ENCODE measurements around the gene JMJD8. TPM values are rescaled to one million over a fixed set of nuclear protein-coding genes. Genes with fewer than 3 reads are reported as not detected.

JMJD8 gene
- total RNA-seq, 2 experiments from 2014 or later, result 48.7 to 82.3 TPM

GRCh38 chr16:670485-671352 is 13.4 kb downstream of the JMJD8 start:
- peaks cover 12% of the 10 kb centered on the region; the same call in 1 of the 2 replicates for H3K79me2 ChIP-seq (ENCODE audit: insufficient read depth, low read depth, low read length)
- DNase-seq (ENCODE audit: low spot score), result no peak
- TF ChIP-seq EZH2phosphoT487 (IDR thresholded peaks at IDR 0.05; ENCODE audit: borderline replicate concordance, low read depth, low read length), result no peak
- no peak overlapping the region for H3K4me2 ChIP-seq (ENCODE audit: low read length)
- H3K9me3 ChIP-seq (ENCODE audit: low read length), result no peaks in the 10 kb centered on the region
- POLR2A ChIA-PET, result interaction anchor here (1.1 kb wide), 1 partner anchor 8 kb away, joined by 4 read pairs; no protein-coding TSS in a partner anchor
- CTCF ChIA-PET (ENCODE audit: unreplicated experiment), result no interaction called here
- no peak overlapping the region for H2AFZ ChIP-seq (ENCODE audit: low read length)
- H4K20me1 ChIP-seq (ENCODE audit: insufficient read depth, low read length), result no peaks in the 10 kb centered on the region
- no peaks in the 10 kb centered on the region for H3K9me2 ChIP-seq (ENCODE audit: insufficient read depth, low read length)
- peaks cover 14% of the 10 kb centered on the region for H3K4me1 ChIP-seq (ENCODE audit: insufficient read depth, low read length, poor library complexity, severe bottlenecking)
- H3K27ac ChIP-seq (ENCODE audit: low read depth, low read length, poor library complexity, severe bottlenecking), result no peak overlapping the region
- intact Hi-C loops (cut with micrococcal nuclease; ENCODE audit: unreplicated experiment), result no loop called here
- peaks cover 45% of the 10 kb centered on the region for H3K36me3 ChIP-seq (ENCODE audit: insufficient read depth, low read length)
- H3K4me3 ChIP-seq (ENCODE audit: low read depth, low read length, poor library complexity, severe bottlenecking), result no peak overlapping the region
- no TSS peak for BruUV-seq (replicated peaks)

- BruUV-seq (replicated peaks), result no TSS peak
- peak overlapping the region; percentile 99 for H3K4me3 ChIP-seq (ENCODE audit: low read depth, low read length, poor library complexity, severe bottlenecking)
- H2AFZ ChIP-seq (ENCODE audit: low read length), result no peak overlapping the region
- intact Hi-C loops (cut with micrococcal nuclease; ENCODE audit: unreplicated experiment), result loop anchor here (2.0 kb wide), 1 partner anchor 21 kb away; the partner anchor contains the start of gene WDR90
- H4K20me1 ChIP-seq (ENCODE audit: insufficient read depth, low read length), result no peaks in the 10 kb centered on the region
- peaks cover 45% of the 10 kb centered on the region for H3K36me3 ChIP-seq (ENCODE audit: insufficient read depth, low read length)
- peak overlapping the region; percentile 88; the same call in 1 of the 2 replicates for H3K4me2 ChIP-seq (ENCODE audit: low read length)
- ChIA-PET POLR2A (interaction anchor here (0.5 to 1.1 kb wide), 2 partner anchors 10 to 1811 kb away, joined by 3 to 4 read pairs; no protein-coding TSS in a partner anchor), CTCF (ENCODE audit: unreplicated experiment) (no interaction called here)
- peaks cover 14% of the 10 kb centered on the region for H3K4me1 ChIP-seq (ENCODE audit: insufficient read depth, low read length, poor library complexity, severe bottlenecking)
- H3K9me3 ChIP-seq (ENCODE audit: low read length), result no peaks in the 10 kb centered on the region
- DNase-seq (ENCODE audit: low spot score), result no peak
- H3K9me2 ChIP-seq (ENCODE audit: insufficient read depth, low read length), result no peaks in the 10 kb centered on the region
- no peak overlapping the region for H3K27ac ChIP-seq (ENCODE audit: low read depth, low read length, poor library complexity, severe bottlenecking)
- no peak for TF ChIP-seq EZH2phosphoT487 (IDR thresholded peaks at IDR 0.05; ENCODE audit: borderline replicate concordance, low read depth, low read length)
- no peak for TF ChIP-seq CTCF (conservative IDR thresholded peaks at IDR 0.05; ENCODE audit: low read length)
- peaks cover 12% of the 10 kb centered on the region; the same call in 1 of the 2 replicates for H3K79me2 ChIP-seq (ENCODE audit: insufficient read depth, low read depth, low read length)
These were observed 14.5 kb downstream of the JMJD8 start for GRCh38 chr16:669666-670065.

GRCh38 chr16:668519-669171 is 15.5 kb downstream of the JMJD8 start:
- H3K4me3 ChIP-seq (ENCODE audit: low read depth, low read length, poor library complexity, severe bottlenecking), result peak overlapping the region; percentile 99

More at GRCh38 chr16:668519-669171, 15.5 kb downstream of the JMJD8 start:
- Histone ChIP-seq H4K20me1 (ENCODE audit: insufficient read depth, low read length) (no peaks in the 10 kb centered on the region), H3K79me2 (ENCODE audit: insufficient read depth, low read depth, low read length) (peaks cover 12% of the 10 kb centered on the region; the same call in 1 of the 2 replicates), H3K4me2 (ENCODE audit: low read length) (peak overlapping the region; percentile 88), H3K9me3 (ENCODE audit: low read length) (no peaks in the 10 kb centered on the region), H3K4me1 (ENCODE audit: insufficient read depth, low read length, poor library complexity, severe bottlenecking) (peaks cover 14% of the 10 kb centered on the region), H2AFZ (ENCODE audit: low read length) (no peak overlapping the region), H3K9me2 (ENCODE audit: insufficient read depth, low read length) (no peaks in the 10 kb centered on the region), H3K27ac (ENCODE audit: low read depth, low read length, poor library complexity, severe bottlenecking) (peak overlapping the region; percentile 52), H3K36me3 (ENCODE audit: insufficient read depth, low read length) (peaks cover 39% of the 10 kb centered on the region)
- no peak for DNase-seq (ENCODE audit: low spot score)
- no peak for TF ChIP-seq EZH2phosphoT487 (IDR thresholded peaks at IDR 0.05; ENCODE audit: borderline replicate concordance, low read depth, low read length)
- TF ChIP-seq CTCF (conservative IDR thresholded peaks at IDR 0.05; ENCODE audit: low read length), result no peak
- intact Hi-C loops (cut with micrococcal nuclease; ENCODE audit: unreplicated experiment), result loop anchor here (1.0 to 2.0 kb wide), 2 partner anchors 11 to 20 kb away; partner anchors contain the start of gene WDR90
- POLR2A ChIA-PET, result no interaction called here
- no TSS peak for BruUV-seq (replicated peaks)
- CTCF ChIA-PET (ENCODE audit: unreplicated experiment), result no interaction called here
